GM18511 (cell line): ENCODE measurements around the gene OR51G2.
"Not testable (repeated sequence)": the region's sequence is repeated elsewhere in the genome, so short reads cannot be mapped to it uniquely, and the experiment has no call there.

Experiments
- ATAC-seq: cut with Tn5 transposase; IDR thresholded peaks from one replicate; pipeline ENCODE4 v1.9.1; 2021; ENCODE audit warnings: mild to moderate bottlenecking, moderate library complexity; ENCODE audit not compliant: unreplicated experiment

Gene OR51G2, protein sequence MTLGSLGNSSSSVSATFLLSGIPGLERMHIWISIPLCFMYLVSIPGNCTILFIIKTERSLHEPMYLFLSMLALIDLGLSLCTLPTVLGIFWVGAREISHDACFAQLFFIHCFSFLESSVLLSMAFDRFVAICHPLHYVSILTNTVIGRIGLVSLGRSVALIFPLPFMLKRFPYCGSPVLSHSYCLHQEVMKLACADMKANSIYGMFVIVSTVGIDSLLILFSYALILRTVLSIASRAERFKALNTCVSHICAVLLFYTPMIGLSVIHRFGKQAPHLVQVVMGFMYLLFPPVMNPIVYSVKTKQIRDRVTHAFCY

DNA sequence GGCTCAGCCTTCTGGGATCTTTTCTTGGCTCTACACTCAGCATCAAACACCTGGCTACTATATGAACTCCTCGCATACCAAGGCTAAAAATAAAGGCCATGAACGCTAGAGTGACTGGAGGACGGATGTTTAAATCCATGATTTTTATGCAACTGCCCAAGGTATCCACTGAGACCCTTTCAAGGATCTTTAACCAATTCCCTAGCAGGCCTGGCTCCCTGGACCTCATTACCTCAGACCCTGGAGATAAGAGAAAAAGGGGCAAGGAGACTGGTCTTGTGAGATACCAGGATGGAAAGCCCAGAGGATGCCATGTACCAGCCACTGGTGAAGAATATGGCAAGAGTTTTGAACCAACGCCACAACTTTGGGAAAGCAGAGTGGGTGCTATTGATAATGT lies at the start of gene OR51G2:
TSS of gene OR51G2 (minus strand) at position 101 of the 400 bp plus-strand sequence. CDS start 3,687 bp downstream, outside the sequence.
- no peak for ATAC-seq

DNA sequence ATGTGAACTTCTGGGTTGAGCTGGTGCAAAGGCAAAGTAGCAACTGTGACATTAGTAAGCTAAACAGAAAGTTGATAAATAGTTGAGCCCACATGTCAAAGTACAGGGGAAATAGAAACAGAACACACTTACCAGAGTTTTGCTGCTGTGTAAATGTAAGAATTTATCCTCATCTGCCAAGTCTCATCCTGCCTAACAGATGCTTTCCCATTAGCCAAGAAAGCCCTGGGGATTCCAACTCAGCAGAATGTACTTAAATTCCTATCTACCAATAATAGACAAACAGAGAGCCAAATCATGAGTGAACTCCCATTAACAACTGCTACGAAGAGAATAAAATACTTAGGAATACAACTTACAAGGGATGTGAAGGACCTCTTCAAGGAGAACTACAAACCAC lies 43.7 kb upstream of the OR51G2 start:
- no peak for ATAC-seq

DNA sequence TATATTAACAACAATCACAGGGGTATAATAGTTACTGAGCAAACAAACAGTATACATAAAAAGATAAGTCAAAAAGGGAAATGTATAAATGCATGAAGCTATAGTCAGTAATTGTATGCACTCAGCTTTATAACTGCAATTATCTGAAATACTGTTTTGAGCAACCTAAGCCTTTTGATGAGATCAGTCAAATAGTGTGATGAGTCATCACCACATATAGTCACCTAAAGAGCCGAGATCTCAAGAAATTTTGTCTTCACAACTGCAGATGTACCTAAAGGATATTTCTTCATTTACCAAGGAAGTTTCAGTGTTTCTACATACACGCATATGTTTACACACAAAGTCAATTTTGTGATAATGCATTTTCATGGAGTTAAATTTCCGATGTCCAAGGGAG lies 41.7 kb upstream of the OR51G2 start:
- ATAC-seq = no peak

DNA sequence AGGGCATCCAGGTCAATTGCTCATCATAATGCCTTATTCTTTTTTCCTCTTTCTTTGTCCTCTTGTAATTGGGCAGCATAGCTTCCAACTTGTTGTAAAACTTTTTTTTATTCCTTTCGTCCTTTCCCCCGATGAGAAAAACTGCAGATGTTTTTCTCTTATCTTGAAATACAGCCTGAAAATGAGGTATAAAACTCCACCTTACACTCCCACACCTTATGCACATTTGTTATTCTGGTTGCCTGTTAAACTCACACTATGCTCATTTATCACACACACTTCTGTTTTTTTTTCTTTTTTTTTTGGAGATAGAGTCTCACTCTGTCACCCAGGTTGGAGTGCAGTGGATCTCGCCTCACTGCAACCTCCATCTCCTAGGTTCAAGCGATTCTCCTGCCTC lies 38.2 kb upstream of the OR51G2 start:
- ATAC-seq = no peak

DNA sequence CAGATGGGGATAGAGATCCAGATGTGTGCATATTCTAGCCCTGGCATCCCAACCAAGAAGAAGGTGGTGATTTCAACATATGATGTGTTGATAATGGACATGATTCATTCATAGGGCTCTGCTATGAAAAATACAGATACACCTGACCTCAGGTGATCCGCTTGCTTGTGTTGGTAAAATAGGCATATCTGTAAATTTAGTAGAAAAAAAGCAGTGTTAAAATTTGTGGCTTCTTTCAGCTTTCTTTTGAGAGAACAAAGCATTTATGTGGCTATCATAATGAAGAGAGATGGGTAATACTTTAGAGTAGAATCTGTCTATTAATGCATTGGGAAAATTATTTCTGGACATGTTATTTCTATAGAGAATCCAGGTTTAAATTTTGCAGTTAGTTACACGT lies 36.5 kb upstream of the OR51G2 start, which contains the start of gene OR51A2:
TSS of gene OR51A2 (minus strand) at position 101 of the 400 bp plus-strand sequence. CDS start at position 101, 0 bp downstream.
- not testable (repeated sequence) for ATAC-seq

DNA sequence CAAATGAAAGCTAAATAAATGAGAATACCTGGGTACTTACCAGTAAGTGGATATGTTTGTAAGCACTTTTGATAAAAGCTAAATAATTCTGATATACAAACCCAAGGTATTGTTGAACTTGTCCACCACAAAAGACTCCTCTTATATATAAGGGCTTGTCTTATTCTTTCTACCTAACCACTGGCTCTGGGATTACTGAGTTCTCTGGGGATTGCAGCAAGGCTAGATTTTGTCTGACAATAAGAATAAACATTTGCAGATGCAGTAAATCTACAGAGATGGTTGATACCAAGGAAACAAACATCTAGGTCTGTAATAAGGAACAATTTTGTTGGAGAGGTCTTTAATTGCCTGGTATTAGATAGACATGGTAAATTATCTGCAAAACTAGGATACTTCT lies 28.4 kb upstream of the OR51G2 start, which contains the start of gene OR51A4:
TSS of gene OR51A4 (minus strand) at position 101 of the 400 bp plus-strand sequence. CDS start 505 bp downstream, outside the sequence.
- ATAC-seq = no peak

DNA sequence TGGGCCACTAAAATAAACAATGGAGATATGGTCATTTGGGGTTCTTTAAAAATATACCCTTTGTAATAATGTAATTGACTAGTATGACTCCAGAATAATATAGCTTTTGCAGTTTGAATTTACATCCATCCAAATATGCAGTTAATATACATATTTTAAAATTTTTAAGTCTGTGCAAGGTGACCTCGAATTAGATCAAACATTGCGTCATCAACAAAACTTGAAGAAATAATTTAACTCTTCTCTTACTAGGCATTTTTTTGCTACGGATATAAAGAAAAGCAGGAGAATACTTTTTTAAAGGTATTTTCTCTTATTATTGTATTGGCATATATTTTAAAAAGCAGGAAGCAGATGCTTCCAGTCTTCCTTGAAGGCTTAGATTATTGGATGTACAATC lies 17.6 kb upstream of the OR51G2 start:
- ATAC-seq = no peak

DNA sequence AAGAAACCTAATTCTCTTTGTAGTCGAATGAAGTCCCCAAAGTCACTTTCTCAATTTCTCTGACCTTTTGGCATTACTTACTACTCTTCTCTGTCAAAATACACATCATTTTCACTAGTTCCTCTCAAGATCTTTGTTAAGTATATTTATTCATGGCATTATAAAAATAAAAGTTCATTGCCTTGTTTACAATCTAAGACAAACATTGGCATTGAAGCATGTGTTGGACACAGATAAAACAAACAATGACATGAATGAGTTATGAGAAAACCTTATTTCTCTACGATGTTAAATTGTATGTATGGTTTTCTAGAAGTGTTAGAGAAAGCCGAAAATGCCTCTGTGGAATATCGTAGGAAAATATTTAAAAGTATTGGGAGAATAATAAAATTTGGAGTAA lies 13.6 kb upstream of the OR51G2 start:
- ATAC-seq = no peak

DNA sequence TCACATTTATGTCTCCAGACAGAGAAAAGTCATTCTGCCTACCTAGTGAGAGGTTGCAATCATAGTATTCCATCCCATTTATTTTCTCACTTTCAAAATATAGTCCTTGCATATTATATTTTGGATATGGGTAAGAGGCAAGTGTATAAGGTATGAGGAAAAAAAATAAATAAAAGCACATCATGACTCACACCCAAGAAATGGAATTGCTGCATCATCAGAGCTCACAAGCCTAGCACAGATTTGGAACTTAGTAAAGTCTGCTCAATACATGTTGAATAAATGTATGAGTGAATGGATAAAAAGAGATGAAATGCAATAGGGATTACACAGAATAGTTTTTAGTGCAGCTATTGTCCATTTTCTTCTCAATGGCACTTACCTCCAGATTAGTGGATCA lies 7.5 kb upstream of the OR51G2 start:
- no peak for ATAC-seq

DNA sequence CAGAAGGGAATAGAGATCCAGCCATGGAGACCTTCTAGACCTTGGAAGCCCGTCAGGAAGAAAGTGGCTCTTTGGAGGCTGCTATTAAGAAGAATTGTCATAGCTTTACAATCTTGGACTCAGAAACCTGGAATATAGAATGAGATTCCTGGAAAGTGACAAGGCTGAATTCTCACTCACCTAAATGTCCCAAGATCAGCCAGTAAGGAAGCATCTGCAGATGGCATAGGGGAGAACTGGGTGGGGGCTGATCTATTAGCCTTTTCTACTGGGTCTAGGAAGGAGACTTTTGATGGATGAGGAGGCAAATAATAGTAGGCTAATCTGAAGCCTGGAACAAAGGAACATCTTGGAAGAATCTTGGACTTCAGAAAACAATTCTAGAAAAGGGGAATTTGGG lies 5.1 kb upstream of the OR51G2 start, which contains the start of gene OR51G1:
TSS of gene OR51G1 (minus strand) at position 101 of the 400 bp plus-strand sequence. CDS start at position 101, 0 bp downstream.
- ATAC-seq = no peak

DNA sequence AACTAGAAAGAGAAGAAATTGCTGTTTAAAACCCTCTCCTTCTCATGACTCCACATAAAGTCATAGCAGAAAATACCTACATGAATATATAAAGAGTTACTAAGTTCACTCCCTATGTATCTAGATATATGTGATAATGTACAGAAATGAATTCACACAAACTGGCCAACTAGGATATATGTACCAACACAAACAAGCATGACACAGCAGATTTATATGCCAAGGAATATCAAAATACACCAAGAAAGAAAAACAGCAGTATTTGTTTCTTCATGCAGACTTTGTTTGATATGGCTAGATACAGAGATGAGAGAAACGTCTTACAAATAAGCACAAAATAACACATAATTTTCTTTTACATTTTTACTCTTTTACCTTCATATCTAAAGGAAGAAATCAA lies 3.2 kb upstream of the OR51G2 start:
- no peak for ATAC-seq

DNA sequence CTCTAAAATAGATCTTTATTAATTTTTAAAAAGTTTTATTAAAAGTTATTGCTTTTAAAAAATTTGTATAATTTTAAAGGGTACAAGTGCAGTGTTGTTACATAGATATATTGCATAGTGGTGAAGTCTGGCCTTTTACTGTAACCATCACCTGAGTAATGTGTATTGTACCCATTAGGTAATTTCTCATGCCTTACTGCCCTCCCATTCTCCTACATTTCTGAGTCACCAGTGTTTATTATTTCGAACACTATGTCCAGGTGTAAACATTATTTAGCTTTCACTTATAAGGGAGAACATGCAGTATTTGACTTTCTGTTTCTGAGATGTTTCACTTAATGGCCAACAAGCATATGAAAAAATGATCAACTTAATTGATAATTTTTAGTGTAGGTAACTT lies 2.6 kb upstream of the OR51G2 start:
- ATAC-seq = no peak

DNA sequence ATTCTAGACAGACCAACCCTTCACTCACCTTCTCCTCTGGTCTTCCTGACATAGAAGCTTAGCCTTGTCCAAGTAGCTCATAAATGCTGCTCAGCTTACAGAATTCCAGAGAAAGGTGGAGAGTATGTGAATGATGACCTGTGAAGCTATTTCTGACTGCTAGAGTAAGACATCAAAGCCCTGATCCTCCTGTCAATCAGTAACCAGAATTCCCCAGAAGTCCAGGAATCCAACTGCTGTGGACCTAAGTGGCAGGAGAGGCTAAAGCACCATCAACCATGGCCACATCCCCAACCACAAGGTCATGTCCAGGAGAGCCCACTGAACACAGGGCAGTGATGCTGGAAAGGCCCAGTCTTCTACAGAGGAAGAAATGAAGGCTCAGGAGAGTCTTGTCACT lies 2.6 kb downstream of the OR51G2 start:
- no peak for ATAC-seq

DNA sequence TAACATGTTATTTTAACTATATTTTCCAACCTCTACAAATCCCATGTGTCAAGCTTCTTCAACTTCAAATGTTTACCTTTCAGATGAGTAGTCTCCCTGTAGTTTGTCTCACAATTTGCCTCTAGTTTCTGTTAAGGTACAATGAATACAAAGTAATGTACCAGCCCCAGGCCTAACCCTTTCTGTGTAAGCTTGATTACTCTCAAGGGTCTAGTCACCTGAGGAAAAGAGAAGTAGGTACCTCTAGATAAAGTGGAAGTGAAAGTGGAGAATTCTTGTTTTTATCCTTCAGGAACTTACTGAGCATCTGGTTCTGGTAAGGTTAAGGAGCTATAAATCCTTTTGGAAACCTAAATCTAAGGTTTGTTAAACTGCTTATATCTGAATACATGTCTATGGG lies 15.7 kb downstream of the OR51G2 start, which contains the start of gene OR51A7:
TSS of gene OR51A7 (plus strand) at position 300 of the 400 bp plus-strand sequence. CDS start 3,587 bp downstream, outside the sequence.
- no peak for ATAC-seq

DNA sequence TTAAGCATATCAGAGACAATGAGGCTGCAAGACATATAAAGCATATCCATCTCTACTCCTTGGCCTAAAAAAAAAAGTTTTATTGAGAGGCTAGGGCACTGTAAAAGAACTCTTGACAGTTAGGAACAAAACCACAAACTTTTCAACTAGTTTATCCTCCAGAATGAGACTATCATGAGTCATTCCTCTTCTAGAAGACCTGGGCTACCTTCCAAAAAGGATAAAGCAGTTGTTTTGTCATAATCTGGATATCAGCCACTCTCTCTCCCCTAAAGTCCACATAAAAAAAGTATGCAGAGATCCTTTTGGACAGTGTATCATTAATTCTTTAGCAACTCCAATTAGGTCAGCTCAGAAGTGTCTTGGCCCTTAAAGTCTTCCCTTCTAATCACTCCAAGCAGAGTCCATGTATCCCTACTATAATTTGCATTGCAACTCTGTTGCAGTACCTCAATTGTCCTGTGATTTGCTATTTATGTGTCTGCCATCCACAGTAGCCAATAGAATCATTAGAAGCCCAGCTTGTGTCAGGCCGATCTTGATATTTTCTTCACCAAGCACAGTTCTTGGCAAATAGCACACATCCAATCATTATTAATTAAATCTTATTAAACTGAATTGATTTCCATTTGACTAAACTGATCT lies 27.0 kb downstream of the OR51G2 start:
- ATAC-seq = no peak

DNA sequence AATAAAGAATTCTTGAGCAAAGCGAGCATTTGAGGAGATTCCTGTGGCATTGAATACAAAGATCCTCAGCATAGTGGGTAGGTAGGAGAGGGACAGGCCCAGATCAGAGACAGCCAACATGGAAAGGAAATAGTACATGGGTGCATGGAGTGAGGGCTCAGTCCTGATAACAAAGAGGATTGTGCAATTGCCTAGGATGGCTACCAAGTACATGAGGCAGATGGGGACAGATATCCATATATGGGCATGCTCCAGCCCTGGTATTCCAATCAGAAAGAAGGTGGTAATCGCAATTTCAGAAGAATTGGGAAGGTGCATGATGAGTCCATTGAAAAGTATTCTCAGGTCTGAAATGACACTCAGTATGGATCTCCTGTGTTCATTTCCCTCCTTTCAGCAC lies 28.9 kb downstream of the OR51G2 start:
- ATAC-seq = no peak

DNA sequence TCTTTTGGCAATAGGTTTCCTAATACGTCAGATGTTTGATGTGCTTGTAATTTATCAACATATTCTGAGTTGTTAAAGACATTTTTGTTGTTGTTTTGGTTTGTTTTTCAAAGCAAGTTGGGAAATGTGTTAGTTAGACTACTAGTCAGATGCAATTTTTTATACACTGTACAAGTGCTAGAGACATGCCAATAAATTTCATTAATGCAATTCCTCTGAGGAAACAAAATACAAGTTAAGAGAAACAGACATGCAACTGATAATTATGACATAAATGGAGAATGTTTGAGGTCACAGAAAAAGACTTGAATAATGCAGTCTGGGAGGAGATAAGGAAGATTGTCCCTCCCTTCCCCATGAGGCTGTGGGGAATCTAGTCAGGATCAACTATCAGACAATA lies 31.6 kb downstream of the OR51G2 start:
- no peak for ATAC-seq

DNA sequence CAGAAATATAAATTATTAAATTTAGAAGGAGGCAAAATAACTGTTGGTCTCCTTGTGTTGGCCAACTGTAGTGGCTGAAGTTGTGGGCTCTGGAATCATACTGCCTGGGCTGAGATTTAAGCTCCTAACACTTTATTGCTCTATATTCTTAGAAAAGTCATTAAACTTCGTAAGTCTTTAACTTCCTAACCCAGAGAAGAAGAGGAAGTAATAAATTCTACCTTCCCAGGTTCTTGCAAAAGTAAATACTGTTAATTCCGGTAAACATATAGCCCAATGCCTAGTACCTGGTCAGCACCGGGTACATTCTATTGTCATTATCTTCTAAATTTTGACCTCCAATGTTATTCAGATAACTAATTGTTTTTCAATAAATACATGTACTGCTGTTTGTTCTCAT lies 33.0 kb downstream of the OR51G2 start:
- ATAC-seq = no peak

DNA sequence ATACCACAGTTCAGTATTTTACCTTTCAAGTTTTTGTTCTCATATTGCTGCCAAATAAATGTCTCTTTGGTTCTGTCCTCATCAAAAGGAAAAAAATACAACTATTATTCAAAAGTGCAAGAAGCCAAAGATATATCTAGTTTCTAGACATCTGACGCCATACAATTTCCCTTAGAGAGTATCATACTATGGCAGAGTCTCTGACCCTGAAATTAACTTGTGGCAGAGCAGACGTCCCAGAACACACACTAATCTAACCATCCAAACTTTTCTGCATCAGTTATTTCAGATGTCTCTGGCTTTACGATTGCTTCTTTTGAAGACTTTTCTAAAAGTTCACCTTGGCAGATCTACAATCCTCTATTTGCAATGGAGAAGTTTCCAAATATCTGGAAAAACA lies 34.8 kb downstream of the OR51G2 start:
- ATAC-seq = no peak

DNA sequence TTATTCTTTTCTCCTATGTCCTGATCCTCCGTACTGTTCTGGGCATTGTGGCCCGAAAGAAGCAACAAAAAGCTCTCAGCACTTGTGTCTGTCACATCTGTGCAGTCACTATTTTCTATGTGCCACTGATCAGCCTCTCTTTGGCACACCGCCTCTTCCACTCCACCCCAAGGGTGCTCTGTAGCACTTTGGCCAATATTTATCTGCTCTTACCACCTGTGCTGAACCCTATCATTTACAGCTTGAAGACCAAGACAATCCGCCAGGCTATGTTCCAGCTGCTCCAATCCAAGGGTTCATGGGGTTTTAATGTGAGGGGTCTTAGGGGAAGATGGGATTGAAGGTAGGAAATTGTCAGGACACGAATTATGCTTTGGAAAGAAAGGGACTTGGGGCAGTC lies 36.6 kb downstream of the OR51G2 start:
- ATAC-seq = no peak

DNA sequence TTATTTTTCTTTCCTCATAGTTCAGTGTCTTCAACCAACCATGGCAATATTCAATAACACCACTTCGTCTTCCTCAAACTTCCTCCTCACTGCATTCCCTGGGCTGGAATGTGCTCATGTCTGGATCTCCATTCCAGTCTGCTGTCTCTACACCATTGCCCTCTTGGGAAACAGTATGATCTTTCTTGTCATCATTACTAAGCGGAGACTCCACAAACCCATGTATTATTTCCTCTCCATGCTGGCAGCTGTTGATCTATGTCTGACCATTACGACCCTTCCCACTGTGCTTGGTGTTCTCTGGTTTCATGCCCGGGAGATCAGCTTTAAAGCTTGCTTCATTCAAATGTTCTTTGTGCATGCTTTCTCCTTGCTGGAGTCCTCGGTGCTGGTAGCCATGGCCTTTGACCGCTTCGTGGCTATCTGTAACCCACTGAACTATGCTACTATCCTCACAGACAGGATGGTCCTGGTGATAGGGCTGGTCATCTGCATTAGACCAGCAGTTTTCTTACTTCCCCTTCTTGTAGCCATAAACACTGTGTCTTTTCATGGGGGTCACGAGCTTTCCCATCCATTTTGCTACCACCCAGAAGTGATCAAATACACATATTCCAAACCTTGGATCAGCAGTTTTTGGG lies 37.2 kb downstream of the OR51G2 start, which contains the start of gene OR51T1:
TSS of gene OR51T1 (plus strand) at position 41 of the 641 bp plus-strand sequence. CDS start at position 41, 0 bp downstream.
- ATAC-seq = no peak
